ENCODE measurements around the gene PPFIA4.
"Not testable (repeated sequence)": the region's sequence is repeated elsewhere in the genome, so short reads cannot be mapped to it uniquely, and the experiment has no call there.

Gene PPFIA4

GRCh38 chr1:203017692-203018091 lies 8.6 kb upstream of the PPFIA4 start:
- no peak for DNase-seq (ENCODE audit: low spot score)
- Histone ChIP-seq H3K27ac (no peak overlapping the region), H3K4me3 (no peak overlapping the region)
- no peak for TF ChIP-seq CTCF (IDR thresholded peaks at IDR 0.05)

- not testable (repeated sequence) for H3K27ac ChIP-seq; H3K4me3 ChIP-seq; DNase-seq (ENCODE audit: low spot score)
Measured at GRCh38 chr1:203022855-203023254, 3.4 kb upstream of the PPFIA4 start.

- Histone ChIP-seq H3K4me3 (peak overlapping the region; percentile 78), H3K27ac (peak overlapping the region; percentile 44 to 76)
- no peak for TF ChIP-seq CTCF (IDR thresholded peaks at IDR 0.05)
- DNase-seq (ENCODE audit: low spot score), result no peak
Measured at GRCh38 chr1:203025686-203026030, 633 bp upstream of the PPFIA4 start.

- H3K27ac ChIP-seq, result peak overlapping the region in 1 of 2 donors; percentile 76
- TF ChIP-seq CTCF (IDR thresholded peaks at IDR 0.05), result no peak
- H3K4me3 ChIP-seq, result peak overlapping the region; percentile 78
- no peak for DNase-seq (ENCODE audit: low spot score)
Measured at GRCh38 chr1:203026666-203027663, 674 bp downstream of the PPFIA4 start.

GRCh38 chr1:203028067-203028783 lies 1.9 kb downstream of the PPFIA4 start:
- no peak overlapping the region for H3K4me3 ChIP-seq
- TF ChIP-seq CTCF (IDR thresholded peaks at IDR 0.05), result no peak
- peak overlapping the region; percentile 54 to 73 for H3K27ac ChIP-seq
- no peak for DNase-seq (ENCODE audit: low spot score)

- H3K4me3 ChIP-seq, result no peak overlapping the region
- TF ChIP-seq CTCF (IDR thresholded peaks at IDR 0.05), result no peak
- DNase-seq (ENCODE audit: low spot score), result no peak
- H3K27ac ChIP-seq, result peak overlapping the region; percentile 54 to 73
Measured at GRCh38 chr1:203028784-203029553, 2.7 kb downstream of the PPFIA4 start.

GRCh38 chr1:203031467-203031866 lies 5.2 kb downstream of the PPFIA4 start:
- Histone ChIP-seq H3K4me3 (no peak overlapping the region), H3K27ac (no peak overlapping the region)
- DNase-seq (ENCODE audit: low spot score), result no peak
- no peak for TF ChIP-seq CTCF (IDR thresholded peaks at IDR 0.05)
